Stimulated activated effector memory CD8-positive, alpha-beta T cell treated with anti-CD3 and anti-CD28 coated beads, Interleukin-12 subunit alpha, Interleukin-12 subunit beta, amount 100 ng/mL, for 72 hours (primary cell): ENCODE measurements around the gene MRPL37.
A peak's percentile ranks its signal among the peaks of the same experiment; 100 is the strongest.
"Not testable (repeated sequence)": the region's sequence is repeated elsewhere in the genome, so short reads cannot be mapped to it uniquely, and the experiment has no call there.

Source experiments
- ATAC-seq: fragments of 150-1000 bp; cut with Tn5 transposase; 2 replicates; pipeline ENCODE4 v1.10.0; 2021
- DNase-seq, 2 donors: peaks; one replicate each; pipeline ENCODE4 v3.0.0; 2021 to 2022; ENCODE audit warnings: low spot score in 2 of 2
- H3K27ac Mint-ChIP-seq: one replicate; pipeline ENCODE4 v1.8.0; 2022; ENCODE audit warnings: mild to moderate bottlenecking, mixed read lengths
- H3K36me3 Mint-ChIP-seq: one replicate; pipeline ENCODE4 v1.8.0; 2022; ENCODE audit warnings: mild to moderate bottlenecking, mixed read lengths
- H3K4me1 Mint-ChIP-seq: one replicate; pipeline ENCODE4 v1.8.0; 2022; ENCODE audit warnings: mixed read lengths
- H3K4me3 Mint-ChIP-seq: one replicate; pipeline ENCODE4 v1.8.0; 2022; ENCODE audit warnings: mild to moderate bottlenecking, mixed read lengths
- H3K9me3 Mint-ChIP-seq: one replicate; pipeline ENCODE4 v1.8.0; 2022; ENCODE audit warnings: mixed read lengths

The MRPL37 gene

GRCh38 chr1:54199765-54200518 lies at the start of gene MRPL37, which contains the start of gene CYB5RL:
Gene MRPL37, plus strand, starts transcription at chr1:54200167. Its CDS starts 77 bp downstream, at chr1:54200244.
Gene CYB5RL, minus strand, starts transcription at chr1:54200030. Its CDS starts 4,414 bp downstream, at chr1:54195616.
- H3K27ac Mint-ChIP-seq: peak within 1 kb of the TSS; percentile 92
- DNase-seq (peak; percentile 72 to 95), ATAC-seq (peak; percentile 95)
- no peaks in the 10 kb centered on the region for H3K9me3 Mint-ChIP-seq
- H3K36me3 Mint-ChIP-seq: peaks cover 39% of the 10 kb centered on the region
- H3K4me1 Mint-ChIP-seq: peaks cover 30% of the 10 kb centered on the region
- peak within 1 kb of the TSS; percentile 92 for H3K4me3 Mint-ChIP-seq

- no peaks in the 10 kb centered on the region for H3K36me3 Mint-ChIP-seq
- DNase-seq (no peak), ATAC-seq (no peak)
- H3K4me3 Mint-ChIP-seq: no peak overlapping the region
- peaks cover 7% of the 10 kb centered on the region for H3K4me1 Mint-ChIP-seq
- no peaks in the 10 kb centered on the region for H3K9me3 Mint-ChIP-seq
- no peak overlapping the region for H3K27ac Mint-ChIP-seq
Observed at GRCh38 chr1:54151013-54151412, 49.0 kb upstream of the MRPL37 start.

- ATAC-seq (no peak), DNase-seq (no peak)
- Mint-ChIP-seq H3K36me3 (no peaks in the 10 kb centered on the region), H3K4me3 (no peak within 1 kb of the TSS), H3K9me3 (no peaks in the 10 kb centered on the region), H3K4me1 (peaks cover 7% of the 10 kb centered on the region), H3K27ac (no peak within 1 kb of the TSS)
Observed at GRCh38 chr1:54152696-54153095, 47.3 kb upstream of the MRPL37 start, which contains the start of gene CDCP2. Gene CDCP2, minus strand, starts transcription at chr1:54153000. Its CDS starts 78 bp downstream, at chr1:54152922.

GRCh38 chr1:54153535-54154439 lies 46.2 kb upstream of the MRPL37 start:
- Mint-ChIP-seq H3K36me3 (no peaks in the 10 kb centered on the region), H3K4me3 (no peak overlapping the region), H3K9me3 (no peaks in the 10 kb centered on the region), H3K4me1 (peaks cover 7% of the 10 kb centered on the region), H3K27ac (no peak overlapping the region)
- ATAC-seq (no peak), DNase-seq (no peak)

GRCh38 chr1:54156201-54156600 lies 43.8 kb upstream of the MRPL37 start:
- H3K36me3 Mint-ChIP-seq: no peaks in the 10 kb centered on the region
- peak overlapping the region; percentile 18 for H3K27ac Mint-ChIP-seq
- H3K4me1 Mint-ChIP-seq: no peaks in the 10 kb centered on the region
- ATAC-seq (no peak), DNase-seq (no peak)
- no peak overlapping the region for H3K4me3 Mint-ChIP-seq
- H3K9me3 Mint-ChIP-seq: no peaks in the 10 kb centered on the region

GRCh38 chr1:54156986-54157385 lies 43.0 kb upstream of the MRPL37 start:
- no peak overlapping the region for H3K27ac Mint-ChIP-seq
- H3K4me1 Mint-ChIP-seq: no peaks in the 10 kb centered on the region

GRCh38 chr1:54157401-54157800 lies 42.6 kb upstream of the MRPL37 start:
- Mint-ChIP-seq H3K9me3 (no peaks in the 10 kb centered on the region), H3K4me1 (no peaks in the 10 kb centered on the region), H3K4me3 (no peak overlapping the region), H3K27ac (no peak overlapping the region), H3K36me3 (no peaks in the 10 kb centered on the region)
- no peak for ATAC-seq
- DNase-seq: no peak

More at GRCh38 chr1:54156986-54157385, 43.0 kb upstream of the MRPL37 start:
- DNase-seq (no peak), ATAC-seq (no peak)
- H3K36me3 Mint-ChIP-seq: no peaks in the 10 kb centered on the region
- H3K4me3 Mint-ChIP-seq: no peak overlapping the region
- H3K9me3 Mint-ChIP-seq: no peaks in the 10 kb centered on the region

- Mint-ChIP-seq H3K4me1 (no peaks in the 10 kb centered on the region), H3K36me3 (no peaks in the 10 kb centered on the region), H3K9me3 (no peaks in the 10 kb centered on the region), H3K4me3 (no peak overlapping the region), H3K27ac (no peak overlapping the region)
- DNase-seq (no peak), ATAC-seq (no peak)
Observed at GRCh38 chr1:54158071-54158470, 41.9 kb upstream of the MRPL37 start.

- H3K4me3 Mint-ChIP-seq: no peak overlapping the region
- no peaks in the 10 kb centered on the region for H3K4me1 Mint-ChIP-seq
- H3K9me3 Mint-ChIP-seq: no peaks in the 10 kb centered on the region
- H3K27ac Mint-ChIP-seq: no peak overlapping the region
- no peak for DNase-seq
- no peaks in the 10 kb centered on the region for H3K36me3 Mint-ChIP-seq
- ATAC-seq: no peak
Observed at GRCh38 chr1:54159733-54160316, 40.1 kb upstream of the MRPL37 start.

GRCh38 chr1:54160351-54160750 lies 39.6 kb upstream of the MRPL37 start:
- Mint-ChIP-seq H3K27ac (no peak overlapping the region), H3K9me3 (no peaks in the 10 kb centered on the region), H3K36me3 (no peaks in the 10 kb centered on the region), H3K4me3 (no peak overlapping the region), H3K4me1 (no peaks in the 10 kb centered on the region)
- no peak for ATAC-seq
- no peak for DNase-seq

- H3K36me3 Mint-ChIP-seq: no peaks in the 10 kb centered on the region
- no peaks in the 10 kb centered on the region for H3K9me3 Mint-ChIP-seq
- ATAC-seq (no peak), DNase-seq (no peak)
- no peak overlapping the region for H3K4me3 Mint-ChIP-seq
- no peak overlapping the region for H3K27ac Mint-ChIP-seq
- H3K4me1 Mint-ChIP-seq: no peaks in the 10 kb centered on the region
Observed at GRCh38 chr1:54161495-54162168, 38.3 kb upstream of the MRPL37 start.

- DNase-seq: no peak
- no peak for ATAC-seq
- Mint-ChIP-seq H3K27ac (no peak overlapping the region), H3K36me3 (no peaks in the 10 kb centered on the region), H3K4me1 (no peaks in the 10 kb centered on the region), H3K4me3 (no peak overlapping the region), H3K9me3 (no peaks in the 10 kb centered on the region)
Observed at GRCh38 chr1:54163051-54163450, 36.9 kb upstream of the MRPL37 start.

- no peak overlapping the region for H3K4me3 Mint-ChIP-seq
- H3K27ac Mint-ChIP-seq: no peak overlapping the region
- ATAC-seq (no peak), DNase-seq (no peak)
- no peaks in the 10 kb centered on the region for H3K4me1 Mint-ChIP-seq
- no peaks in the 10 kb centered on the region for H3K36me3 Mint-ChIP-seq
- H3K9me3 Mint-ChIP-seq: no peaks in the 10 kb centered on the region
Observed at GRCh38 chr1:54163573-54163972, 36.4 kb upstream of the MRPL37 start.

- H3K36me3 Mint-ChIP-seq: no peaks in the 10 kb centered on the region
- H3K27ac Mint-ChIP-seq: no peak overlapping the region
- DNase-seq: no peak
- H3K9me3 Mint-ChIP-seq: no peaks in the 10 kb centered on the region
- no peak for ATAC-seq
- H3K4me1 Mint-ChIP-seq: no peaks in the 10 kb centered on the region
- no peak overlapping the region for H3K4me3 Mint-ChIP-seq
Observed at GRCh38 chr1:54165146-54165545, 34.8 kb upstream of the MRPL37 start.

GRCh38 chr1:54166357-54166756 lies 33.6 kb upstream of the MRPL37 start:
- not testable (repeated sequence) for H3K4me3 Mint-ChIP-seq, H3K9me3 Mint-ChIP-seq, H3K4me1 Mint-ChIP-seq, DNase-seq, H3K36me3 Mint-ChIP-seq, H3K27ac Mint-ChIP-seq, ATAC-seq
